ENCODE data around the gene NR0B2.

DNA sequence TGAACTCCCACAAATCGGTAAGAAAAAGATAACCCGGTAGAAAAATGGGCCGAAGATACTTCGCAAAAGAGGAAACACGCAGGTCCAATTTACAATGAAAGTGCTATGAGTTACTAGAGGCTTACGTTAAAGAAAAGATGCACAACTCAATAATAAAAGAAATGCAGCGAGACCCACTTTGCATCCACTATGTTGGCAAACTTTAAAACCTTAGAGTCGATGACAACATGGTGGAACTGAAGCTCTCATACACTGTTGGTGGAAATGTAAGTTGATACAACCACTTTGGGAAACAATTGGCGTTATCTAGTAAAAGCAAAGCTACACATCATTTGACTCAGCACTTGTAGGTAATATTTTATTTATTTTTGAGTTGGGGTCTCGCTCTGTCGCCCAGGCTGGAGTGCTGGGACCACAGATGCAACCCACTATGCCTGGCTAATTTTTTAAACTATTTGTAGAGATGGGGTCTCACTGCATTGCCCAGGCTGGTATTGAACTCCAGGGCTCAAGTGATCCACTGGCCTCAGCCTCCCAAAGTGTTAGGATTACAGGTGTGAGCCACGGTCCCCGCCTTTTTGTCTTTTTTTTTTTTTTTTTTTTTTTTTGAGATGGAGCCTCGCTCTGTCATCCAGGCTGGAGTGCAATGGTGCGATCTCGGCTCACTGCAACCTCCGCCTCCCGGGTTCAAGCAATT is 12.8 kb downstream of the NR0B2 start:
- TF ChIP-seq, protein P1, sequence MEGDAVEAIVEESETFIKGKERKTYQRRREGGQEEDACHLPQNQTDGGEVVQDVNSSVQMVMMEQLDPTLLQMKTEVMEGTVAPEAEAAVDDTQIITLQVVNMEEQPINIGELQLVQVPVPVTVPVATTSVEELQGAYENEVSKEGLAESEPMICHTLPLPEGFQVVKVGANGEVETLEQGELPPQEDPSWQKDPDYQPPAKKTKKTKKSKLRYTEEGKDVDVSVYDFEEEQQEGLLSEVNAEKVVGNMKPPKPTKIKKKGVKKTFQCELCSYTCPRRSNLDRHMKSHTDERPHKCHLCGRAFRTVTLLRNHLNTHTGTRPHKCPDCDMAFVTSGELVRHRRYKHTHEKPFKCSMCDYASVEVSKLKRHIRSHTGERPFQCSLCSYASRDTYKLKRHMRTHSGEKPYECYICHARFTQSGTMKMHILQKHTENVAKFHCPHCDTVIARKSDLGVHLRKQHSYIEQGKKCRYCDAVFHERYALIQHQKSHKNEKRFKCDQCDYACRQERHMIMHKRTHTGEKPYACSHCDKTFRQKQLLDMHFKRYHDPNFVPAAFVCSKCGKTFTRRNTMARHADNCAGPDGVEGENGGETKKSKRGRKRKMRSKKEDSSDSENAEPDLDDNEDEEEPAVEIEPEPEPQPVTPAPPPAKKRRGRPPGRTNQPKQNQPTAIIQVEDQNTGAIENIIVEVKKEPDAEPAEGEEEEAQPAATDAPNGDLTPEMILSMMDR (IDR thresholded peaks at IDR 0.05) = no peak
- TF ChIP-seq POLR2A (IDR thresholded peaks at IDR 0.05) = no peak

Measured in right lobe of liver (tissue), 4 donors.